ENCODE results near the gene CACNA1G. TPM values are rescaled to one million over a fixed set of nuclear protein-coding genes. Genes with fewer than 3 reads are reported as not detected.

Gene CACNA1G
- total and polyA plus RNA-seq, 4 donors = under 0.01 to 0.14 (median 0.01) TPM; not detected in 1

GRCh38 chr17:50534222-50534978 is 26.1 kb upstream of the CACNA1G start:
- no peak overlapping the region for H3K4me3 ChIP-seq (ENCODE audit: low read depth in 1 of 3, low read length in 3 of 3)
- no peak for TF ChIP-seq GABPA (IDR thresholded peaks at IDR 0.05 in 1 of 2, conservative IDR thresholded peaks at IDR 0.05 in 1 of 2)
- no peak for TF ChIP-seq YY1 (IDR thresholded peaks at IDR 0.05)
- no peak for TF ChIP-seq HNF4G (IDR thresholded peaks at IDR 0.05)
- H3K9ac ChIP-seq (ENCODE audit: low read depth in 1 of 2, low read length in 2 of 2) = no peak overlapping the region
- H3K9me3 ChIP-seq (ENCODE audit: control insufficient read depth in 4 of 4, low read length in 3 of 4) = no peaks in the 10 kb centered on the region
- no peaks in the 10 kb centered on the region for H3K36me3 ChIP-seq (ENCODE audit: control insufficient read depth in 4 of 4, insufficient read depth in 3 of 4, low read depth in 1 of 4, low read length in 3 of 4)
- H3K27ac ChIP-seq (ENCODE audit: low read depth in 1 of 2, low read length in 2 of 2) = no peak overlapping the region
- peaks cover 1 to 13% (median 6%) of the 10 kb centered on the region in 4 donors for H3K4me1 ChIP-seq (ENCODE audit: control insufficient read depth in 4 of 4, insufficient read depth in 4 of 4, low read length in 3 of 4)
- no peak for DNase-seq (ENCODE audit: low spot score)
- peaks cover 0 to 13% (median 4%) of the 10 kb centered on the region in 4 donors for H3K27me3 ChIP-seq (ENCODE audit: control insufficient read depth in 4 of 4, insufficient read depth in 4 of 4, low read length in 3 of 4)
- 70% methylated on average over 24 of the region's 24 CpGs for WGBS

- peaks cover 1 to 13% (median 6%) of the 10 kb centered on the region in 4 donors for H3K4me1 ChIP-seq (ENCODE audit: control insufficient read depth in 4 of 4, insufficient read depth in 4 of 4, low read length in 3 of 4)
- TF ChIP-seq ZBTB33 (IDR thresholded peaks at IDR 0.05) = no peak
- TF ChIP-seq FOXA1 (IDR thresholded peaks at IDR 0.05) = no peak
- TF ChIP-seq HNF4A (conservative IDR thresholded peaks at IDR 0.05) = no peak
- no peak for TF ChIP-seq NR2F2 (IDR thresholded peaks at IDR 0.05)
- no peak for TF ChIP-seq FOXA2 (IDR thresholded peaks at IDR 0.05)
- no peak for TF ChIP-seq MAX (IDR thresholded peaks at IDR 0.05)
- no peak for TF ChIP-seq SP1 (IDR thresholded peaks at IDR 0.05)
- no peak for TF ChIP-seq YY1 (IDR thresholded peaks at IDR 0.05)
- TF ChIP-seq TAF1 (conservative IDR thresholded peaks at IDR 0.05) = no peak
- no peak for TF ChIP-seq JUND (IDR thresholded peaks at IDR 0.05)
- TF ChIP-seq CTCF (IDR thresholded peaks at IDR 0.05; ENCODE audit: low read depth, low read length, missing input control) = no peak
- peaks cover 0 to 13% (median 4%) of the 10 kb centered on the region in 4 donors for H3K27me3 ChIP-seq (ENCODE audit: control insufficient read depth in 4 of 4, insufficient read depth in 4 of 4, low read length in 3 of 4)
- WGBS = 92% methylated on average over 2 of the region's 2 CpGs
- DNase-seq (ENCODE audit: low spot score) = no peak
- H3K9ac ChIP-seq (ENCODE audit: low read depth in 1 of 2, low read length in 2 of 2) = no peak overlapping the region
- no peak overlapping the region for H3K27ac ChIP-seq (ENCODE audit: low read depth in 1 of 2, low read length in 2 of 2)
- no peaks in the 10 kb centered on the region for H3K36me3 ChIP-seq (ENCODE audit: control insufficient read depth in 4 of 4, insufficient read depth in 3 of 4, low read depth in 1 of 4, low read length in 3 of 4)
- H3K9me3 ChIP-seq (ENCODE audit: control insufficient read depth in 4 of 4, low read length in 3 of 4) = no peaks in the 10 kb centered on the region
- no peak overlapping the region for H3K4me3 ChIP-seq (ENCODE audit: low read depth in 1 of 3, low read length in 3 of 3)
Observed at GRCh38 chr17:50534979-50535326, 25.6 kb upstream of the CACNA1G start.

GRCh38 chr17:50535407-50535806 is 25.1 kb upstream of the CACNA1G start:
- no peaks in the 10 kb centered on the region for H3K9me3 ChIP-seq (ENCODE audit: control insufficient read depth in 4 of 4, low read length in 3 of 4)
- no peak overlapping the region for H3K4me3 ChIP-seq (ENCODE audit: low read depth in 1 of 3, low read length in 3 of 3)
- H3K27me3 ChIP-seq (ENCODE audit: control insufficient read depth in 4 of 4, insufficient read depth in 4 of 4, low read length in 3 of 4) = peaks cover 0 to 13% (median 4%) of the 10 kb centered on the region in 4 donors
- no peaks in the 10 kb centered on the region for H3K36me3 ChIP-seq (ENCODE audit: control insufficient read depth in 4 of 4, insufficient read depth in 3 of 4, low read depth in 1 of 4, low read length in 3 of 4)
- H3K4me1 ChIP-seq (ENCODE audit: control insufficient read depth in 4 of 4, insufficient read depth in 4 of 4, low read length in 3 of 4) = peaks cover 1 to 13% (median 6%) of the 10 kb centered on the region in 4 donors
- DNase-seq (ENCODE audit: low spot score) = no peak
- 91% methylated on average over 7 of the region's 7 CpGs for WGBS
- H3K9ac ChIP-seq (ENCODE audit: low read depth in 1 of 2, low read length in 2 of 2) = no peak overlapping the region
- no peak overlapping the region for H3K27ac ChIP-seq (ENCODE audit: low read depth in 1 of 2, low read length in 2 of 2)
- no peak for TF ChIP-seq ATF3 (IDR thresholded peaks at IDR 0.05)

Data from liver (tissue), 9 donors.